ENCODE data around the gene SPATA7. TPM values are rescaled to one million over a fixed set of nuclear protein-coding genes. Genes with fewer than 3 reads are reported as not detected.

The SPATA7 gene
- total RNA-seq, 1 experiment from 2014 or later: 8.0 TPM

- Mint-ChIP-seq H3K4me1 (peaks cover 51% of the 10 kb centered on the region), H3K27ac (peak overlapping the region; percentile 97), H3K9me3 (peaks cover 44% of the 10 kb centered on the region), H3K27me3 (ENCODE audit: low read depth) (no peaks in the 10 kb centered on the region), H3K4me3 (peak overlapping the region; percentile 41), H3K36me3 (peaks cover 37% of the 10 kb centered on the region)
- DNase-seq (ENCODE audit: low spot score) (peak; percentile 28), ATAC-seq (peak; percentile 91)
- POLR2A ChIA-PET: interaction anchor here (0.8 kb wide), 1 partner anchor 15 kb away, joined by 4 read pairs; no protein-coding TSS in a partner anchor
- TF ChIP-seq GABPB1 (CRISPR knock-in tag; IDR thresholded peaks at IDR 0.05) (no peak), AFF4 (CRISPR knock-in tag; IDR thresholded peaks at IDR 0.05; ENCODE audit: borderline replicate concordance) (no peak), MAX (CRISPR knock-in tag; IDR thresholded peaks at IDR 0.05) (no peak), USF2 (CRISPR knock-in tag; IDR thresholded peaks at IDR 0.05) (peak; percentile 49), USF1 (CRISPR knock-in tag; IDR thresholded peaks at IDR 0.05) (peak; percentile 45; the same call in 1 of the 2 replicates), MYBL2 (CRISPR knock-in tag; IDR thresholded peaks at IDR 0.05) (peak; percentile 66; the same call in 1 of the 2 replicates), NR2C2 (CRISPR knock-in tag; IDR thresholded peaks at IDR 0.05) (0 out of 2 replicates have a peak, but pooled peaks have one; percentile 29), ZNF671 (CRISPR knock-in tag; IDR thresholded peaks at IDR 0.05) (0 out of 2 replicates have a peak, but pooled peaks have one; percentile 24), ZNF532 (CRISPR knock-in tag; IDR thresholded peaks at IDR 0.05; ENCODE audit: borderline replicate concordance) (no peak)
- CTCF ChIA-PET: interaction anchor here (1.7 kb wide), 2 partner anchors 15 to 176 kb away, joined by 8 to 10 read pairs; no protein-coding TSS in a partner anchor
These were observed 20.6 kb upstream of the SPATA7 start for GRCh38 chr14:88364710-88365413.

GRCh38 chr14:88369496-88369895 lies 16.0 kb upstream of the SPATA7 start:
- ChIA-PET POLR2A (no interaction called here), CTCF (interaction anchor here (3.4 kb wide), 1 partner anchor 11 kb away, joined by 15 read pairs; no protein-coding TSS in a partner anchor)
- no peak for ATAC-seq
- H3K4me3 Mint-ChIP-seq: no peak overlapping the region
- peaks cover 18% of the 10 kb centered on the region for H3K4me1 Mint-ChIP-seq
- no peak for DNase-seq (ENCODE audit: low spot score)
- H3K27ac Mint-ChIP-seq: no peak overlapping the region
- peaks cover 7% of the 10 kb centered on the region; the same call in 1 of the 2 replicates for H3K27me3 Mint-ChIP-seq (ENCODE audit: low read depth)
- peaks cover 33% of the 10 kb centered on the region for H3K36me3 Mint-ChIP-seq
- H3K9me3 Mint-ChIP-seq: peaks cover 36% of the 10 kb centered on the region
- no peak for TF ChIP-seq ZNF219 (CRISPR knock-in tag; IDR thresholded peaks at IDR 0.05; ENCODE audit: borderline replicate concordance)
- no peak for TF ChIP-seq ZNF425 (CRISPR knock-in tag; conservative IDR thresholded peaks at IDR 0.05)
- no peak for TF ChIP-seq CBFB (CRISPR knock-in tag; IDR thresholded peaks at IDR 0.05; ENCODE audit: low read depth)
- TF ChIP-seq NR2C2 (CRISPR knock-in tag; IDR thresholded peaks at IDR 0.05): no peak
- no peak for TF ChIP-seq JUN (CRISPR knock-in tag; IDR thresholded peaks at IDR 0.05)
- no peak for TF ChIP-seq ZSCAN18 (CRISPR knock-in tag; IDR thresholded peaks at IDR 0.05)
- no peak for TF ChIP-seq ETV6 (CRISPR knock-in tag; IDR thresholded peaks at IDR 0.05)
- TF ChIP-seq E2F1 (CRISPR knock-in tag; IDR thresholded peaks at IDR 0.05): no peak
- TF ChIP-seq NR1H2 (CRISPR knock-in tag; IDR thresholded peaks at IDR 0.05): no peak
- TF ChIP-seq TP53 (CRISPR knock-in tag; IDR thresholded peaks at IDR 0.05): no peak

All from WTC11 (cell line).